ENCODE data around the gene TMEM108.

The TMEM108 gene

GRCh38 chr3:133168025-133168401, 129.8 kb downstream of the TMEM108 start:
- DNase-seq = no peak

- no peak for DNase-seq
Observed at GRCh38 chr3:133169331-133170068, 131.3 kb downstream of the TMEM108 start.

GRCh38 chr3:133171831-133172230, 133.6 kb downstream of the TMEM108 start:
- DNase-seq = no peak

DNA sequence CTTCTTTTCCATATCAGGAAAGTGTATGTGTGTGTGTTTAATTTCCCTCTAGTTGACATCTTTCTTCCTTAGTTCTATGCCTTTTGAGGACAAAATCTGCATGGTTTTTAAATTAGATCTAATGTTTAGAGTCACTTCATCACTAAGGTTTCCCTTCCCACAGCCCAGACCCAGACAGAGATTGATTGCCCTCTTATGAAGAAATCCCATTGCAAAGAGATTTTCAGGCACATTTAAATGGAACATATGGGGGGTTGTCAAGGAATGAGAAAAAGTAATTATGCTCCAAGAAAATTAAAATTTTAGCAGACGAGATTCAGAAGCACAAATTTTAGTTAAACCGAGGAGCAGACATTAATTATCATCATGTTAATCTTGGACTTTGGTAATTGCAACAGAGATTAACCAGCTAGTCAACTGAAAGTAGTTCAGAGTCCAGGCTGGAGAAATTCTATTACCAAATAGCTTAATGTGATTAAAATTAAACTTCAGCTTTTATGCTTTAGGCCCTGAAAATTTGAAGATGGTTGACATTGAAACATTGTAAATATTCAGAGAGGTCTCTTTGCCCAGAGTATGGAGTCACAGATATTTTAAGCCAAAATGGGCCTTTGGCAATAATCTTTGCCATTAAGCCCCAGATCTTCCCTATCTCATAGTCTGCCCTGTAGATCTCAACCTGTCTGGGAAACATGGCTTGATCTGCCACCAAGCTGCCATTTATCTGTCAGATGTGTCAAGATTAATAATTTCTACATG, 143.4 kb downstream of the TMEM108 start:
- DNase-seq = no peak

DNA sequence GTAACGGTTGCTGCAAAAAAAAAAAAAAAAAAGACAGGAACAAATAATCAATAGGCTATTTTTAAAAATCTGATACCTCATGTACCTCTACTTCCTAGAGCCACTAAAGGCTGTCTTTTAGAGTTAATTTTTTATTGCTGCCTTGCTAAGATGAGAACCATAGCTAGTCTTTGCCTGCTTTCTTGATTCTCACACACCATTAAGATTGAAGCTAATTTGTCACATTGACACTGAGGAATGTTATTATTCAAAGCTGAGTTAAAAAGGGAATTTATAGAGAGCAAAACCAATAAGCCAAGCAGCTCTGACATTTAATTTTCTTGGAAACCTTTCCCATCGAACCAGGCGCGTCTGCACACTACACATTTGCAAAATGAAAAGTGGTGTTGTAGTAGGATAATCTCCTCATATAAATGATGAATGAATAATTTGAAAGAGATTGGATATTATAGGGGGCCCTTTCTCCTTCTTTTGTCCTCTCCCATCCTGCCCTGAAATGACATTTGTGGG, 149.7 kb downstream of the TMEM108 start:
- DNase-seq = no peak

GRCh38 chr3:133188996-133189395, 150.8 kb downstream of the TMEM108 start:
- no peak for DNase-seq

GRCh38 chr3:133189893-133190292, 151.7 kb downstream of the TMEM108 start:
- DNase-seq = no peak

DNA sequence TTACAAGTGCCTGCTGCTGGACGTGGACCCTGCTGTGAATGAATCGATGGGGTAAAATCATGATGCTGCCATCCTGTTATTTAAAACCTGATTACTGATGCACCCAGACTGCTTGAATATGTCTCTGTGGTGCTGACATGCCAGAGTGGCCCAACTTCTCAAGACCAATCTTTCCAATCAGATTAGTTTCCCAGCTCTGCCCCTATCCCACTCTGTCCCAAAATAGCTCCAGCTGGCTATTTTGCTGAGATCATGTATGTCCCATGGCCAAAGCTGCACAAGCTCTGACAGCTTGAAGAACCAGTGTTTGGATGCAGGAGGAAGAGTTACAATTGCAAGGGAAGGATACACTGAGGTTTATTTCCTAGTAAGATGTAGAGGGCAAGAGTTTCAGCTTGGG, 153.6 kb downstream of the TMEM108 start:
- DNase-seq = no peak

- DNase-seq = no peak
Observed at GRCh38 chr3:133192363-133192945, 154.3 kb downstream of the TMEM108 start.

DNA sequence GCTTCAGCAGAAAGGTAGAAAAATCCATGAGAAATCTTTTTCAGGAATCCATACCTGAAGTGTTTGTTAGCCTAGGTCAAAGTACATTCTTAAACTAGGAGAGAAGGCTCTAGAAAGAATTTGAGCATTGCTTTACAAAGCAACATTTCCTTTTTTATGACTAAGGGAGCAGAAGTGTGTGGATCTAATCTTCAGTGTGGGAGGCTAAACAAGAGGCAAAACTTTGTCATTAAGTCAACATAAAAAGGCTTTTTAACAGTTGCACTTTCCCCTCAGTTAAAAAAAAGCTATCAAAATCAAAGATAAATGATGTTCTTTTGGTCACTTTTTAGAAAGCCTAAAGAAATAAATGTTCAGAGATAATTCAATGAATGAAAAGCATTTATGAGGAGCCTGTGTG, 154.8 kb downstream of the TMEM108 start:
- DNase-seq = no peak

DNA sequence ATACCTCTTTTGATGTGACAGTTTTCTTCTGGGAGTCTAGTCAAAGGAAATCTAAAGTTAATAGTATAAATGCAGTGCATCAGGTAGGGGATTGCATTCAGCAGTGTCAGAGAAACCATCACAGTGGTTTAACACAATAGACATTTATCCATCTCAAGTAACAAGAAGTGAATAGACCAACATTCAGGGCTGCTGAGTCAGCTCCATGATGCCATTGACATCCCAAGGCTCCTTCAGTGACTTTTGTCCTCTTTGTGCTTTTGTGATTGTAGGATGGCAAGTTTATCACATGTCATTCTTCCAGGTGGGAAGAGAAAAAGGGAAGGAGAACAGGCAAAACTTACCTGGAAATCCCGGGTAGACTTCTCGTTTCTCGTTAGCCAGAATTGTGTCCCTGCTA, 158.3 kb downstream of the TMEM108 start:
- DNase-seq = no peak

- no peak for DNase-seq
Observed at GRCh38 chr3:133197619-133198018, 159.4 kb downstream of the TMEM108 start.

- DNase-seq = no peak
Observed at GRCh38 chr3:133206921-133207320, 168.7 kb downstream of the TMEM108 start.

GRCh38 chr3:133208184-133208583, 170.0 kb downstream of the TMEM108 start:
- DNase-seq = no peak

- peak; percentile 20 to 21 for DNase-seq
Observed at GRCh38 chr3:133209871-133210550, 171.8 kb downstream of the TMEM108 start.

- no peak for DNase-seq
Observed at GRCh38 chr3:133210656-133211055, 172.5 kb downstream of the TMEM108 start.

- no peak for DNase-seq
Observed at GRCh38 chr3:133211449-133211848, 173.3 kb downstream of the TMEM108 start.

DNA sequence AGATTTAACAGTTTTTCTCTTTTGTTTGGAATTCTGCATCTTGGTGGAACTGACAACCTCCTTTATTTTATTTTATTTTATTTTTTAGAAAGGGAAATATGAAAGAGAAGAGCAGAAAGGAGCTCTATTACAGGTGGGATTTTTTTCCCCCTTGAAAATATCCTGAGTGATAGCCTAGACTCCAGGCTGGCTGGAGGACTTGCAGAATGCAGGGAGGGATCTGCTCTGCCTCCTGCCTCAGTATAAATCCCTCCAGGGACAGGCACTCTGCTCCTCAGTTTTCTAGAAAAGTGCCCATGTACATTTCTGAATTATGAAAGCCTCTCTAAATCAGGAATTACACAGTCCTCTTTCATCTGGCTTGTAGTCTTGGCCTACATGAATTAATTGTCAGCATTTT, 173.7 kb downstream of the TMEM108 start:
- DNase-seq = no peak

GRCh38 chr3:133213937-133214336, 175.7 kb downstream of the TMEM108 start:
- DNase-seq = no peak

DNA sequence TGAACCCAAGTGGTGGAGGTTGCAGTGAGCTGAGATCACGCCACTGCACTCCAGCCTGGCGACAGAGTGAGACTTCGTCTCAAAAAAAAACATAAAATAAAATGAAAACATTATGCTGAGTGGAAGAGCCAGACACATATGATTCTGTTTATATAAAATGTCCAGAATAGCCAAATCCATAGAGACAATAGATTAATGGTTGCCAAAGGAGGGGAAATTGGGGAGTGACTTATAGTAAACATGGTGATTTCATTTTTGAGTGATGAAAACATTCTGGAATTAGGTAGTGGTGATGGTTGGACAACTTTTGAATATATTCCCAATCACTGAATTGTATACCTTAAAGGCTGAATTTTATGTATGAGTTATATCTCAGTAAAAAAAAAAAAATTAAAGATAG, 189.6 kb downstream of the TMEM108 start:
- no peak for DNase-seq

GRCh38 chr3:133230195-133230594, 192.0 kb downstream of the TMEM108 start:
- DNase-seq = no peak

DNA sequence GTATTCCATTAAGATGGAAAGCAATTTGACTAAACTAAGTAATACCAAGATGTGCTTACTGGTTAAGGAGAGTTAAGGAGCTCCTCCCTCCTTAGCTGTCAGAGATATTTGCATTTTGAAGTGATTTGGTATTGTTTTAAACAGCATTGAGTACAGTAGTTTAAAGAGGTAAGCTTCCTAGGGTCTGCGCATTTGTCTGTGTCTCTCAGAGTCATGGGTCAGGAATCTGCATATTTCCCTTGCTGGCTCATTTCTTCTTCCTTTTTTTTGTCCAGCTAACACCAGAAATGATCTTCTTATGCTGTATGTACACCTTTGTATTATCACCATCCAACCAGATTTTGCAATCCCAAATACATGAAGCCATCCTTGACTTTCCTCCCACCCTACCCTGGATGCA, 198.7 kb downstream of the TMEM108 start:
- no peak for DNase-seq

DNA sequence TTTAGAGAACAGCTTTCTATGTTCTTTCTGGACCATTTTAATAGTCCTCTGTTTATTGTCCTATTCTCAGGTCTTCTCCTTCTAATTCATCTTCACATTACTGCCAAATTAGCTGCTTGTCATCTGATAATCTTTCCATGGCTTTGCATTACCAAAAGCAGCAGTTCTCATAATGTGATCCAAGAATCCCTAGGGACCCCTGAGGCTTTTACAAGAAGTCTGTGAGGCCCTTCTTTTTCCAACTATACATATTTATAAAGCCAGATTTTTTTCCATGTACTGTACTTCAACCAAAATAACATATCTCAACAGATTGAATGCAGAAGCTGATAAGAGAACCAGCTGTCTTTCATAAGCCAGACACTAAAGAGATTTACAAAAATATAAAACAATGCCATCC, 199.2 kb downstream of the TMEM108 start:
- DNase-seq = no peak
